ENCODE data around the gene DUSP21. TPM values are rescaled to one million over a fixed set of nuclear protein-coding genes. Genes with fewer than 3 reads are reported as not detected.

DUSP21 gene
- total RNA-seq, 1 experiment from 2014 or later: not detected

- RAD21 ChIA-PET (ENCODE audit: low non-redundant PET in 1 of 2, low total read pairs in 2 of 2, uncharacterized antibody in 2 of 2, unreplicated experiment in 2 of 2): no interaction called here
- Histone ChIP-seq H4K20me1 (ENCODE audit: insufficient read depth) (no peaks in the 10 kb centered on the region; the same call in 1 of the 2 replicates), H3K4me2 (ENCODE audit: low read length) (no peak overlapping the region), H2AFZ (ENCODE audit: low read depth, low read length, poor library complexity, severe bottlenecking) (no peak overlapping the region), H3K4me3 (replicated peaks in 1 of 2; ENCODE audit: low read depth in 1 of 2, low read length in 2 of 2) (no peak overlapping the region), H3K9me2 (ENCODE audit: insufficient read depth) (no peaks in the 10 kb centered on the region), H3K36me3 (ENCODE audit: control insufficient read depth in 1 of 2, insufficient read depth in 2 of 2, low read length in 2 of 2) (no peaks in the 10 kb centered on the region), H3K9ac (ENCODE audit: low read length) (no peak overlapping the region), H3K27me3 (ENCODE audit: insufficient read depth, low read length) (no peaks in the 10 kb centered on the region), H3K27ac (ENCODE audit: low read depth, low read length) (no peak overlapping the region), H3K79me2 (ENCODE audit: insufficient read depth, low read length) (peaks cover 93% of the 10 kb centered on the region), H3K9me3 (ENCODE audit: control insufficient read depth in 1 of 2, insufficient read depth in 1 of 2, low read depth in 1 of 2, low read length in 2 of 2) (no peaks in the 10 kb centered on the region), H3K4me1 (ENCODE audit: control insufficient read depth in 1 of 2, insufficient read depth in 2 of 2, low read length in 2 of 2) (no peaks in the 10 kb centered on the region)
- intact Hi-C loops (cut with micrococcal nuclease): no loop called here
- no TSS peak for BruUV-seq (replicated peaks)
- CTCF ChIA-PET: no interaction called here
- POLR2A ChIA-PET: no interaction called here
- ATAC-seq (no peak), DNase-seq (ENCODE audit: low read depth, low spot score) (no peak)
- TF ChIP-seq SIN3A (IDR thresholded peaks at IDR 0.05; ENCODE audit: low read depth): no peak
- no peak for TF ChIP-seq ZFX (IDR thresholded peaks at IDR 0.05)
- TF ChIP-seq POLR2A (IDR thresholded peaks at IDR 0.05; ENCODE audit: borderline replicate concordance, extremely low read depth, insufficient read depth, insufficient read length): no peak
- TF ChIP-seq JUND (IDR thresholded peaks at IDR 0.05): no peak
- TF ChIP-seq REST (IDR thresholded peaks at IDR 0.05; ENCODE audit: low read depth): no peak
- no peak for TF ChIP-seq EZH2 (IDR thresholded peaks at IDR 0.05)
- TF ChIP-seq CBX3 (IDR thresholded peaks at IDR 0.05; ENCODE audit: low read depth): no peak
- TF ChIP-seq ZNF274 (IDR thresholded peaks at IDR 0.05; ENCODE audit: low read depth, low read length): no peak
- TF ChIP-seq EGR1 (IDR thresholded peaks at IDR 0.05; ENCODE audit: low read depth): no peak
Observed at GRCh38 chrX:44881549-44881948, 37.7 kb downstream of the DUSP21 start.

- no peaks in the 10 kb centered on the region; the same call in 1 of the 2 replicates for H4K20me1 ChIP-seq (ENCODE audit: insufficient read depth)
- H3K9me2 ChIP-seq (ENCODE audit: insufficient read depth): no peaks in the 10 kb centered on the region
- intact Hi-C loops (cut with micrococcal nuclease): no loop called here
- no peak for ATAC-seq
- H3K9me3 ChIP-seq (ENCODE audit: control insufficient read depth in 1 of 2, insufficient read depth in 1 of 2, low read depth in 1 of 2, low read length in 2 of 2): no peaks in the 10 kb centered on the region
- BruUV-seq (replicated peaks): no TSS peak
- H3K79me2 ChIP-seq (ENCODE audit: insufficient read depth, low read length): peaks cover 92% of the 10 kb centered on the region
- no peak overlapping the region for H3K4me2 ChIP-seq (ENCODE audit: low read length)
- H3K27me3 ChIP-seq (ENCODE audit: insufficient read depth, low read length): no peaks in the 10 kb centered on the region
- H3K27ac ChIP-seq (ENCODE audit: low read depth, low read length): no peak overlapping the region
- ChIA-PET CTCF (no interaction called here), POLR2A (no interaction called here), RAD21 (ENCODE audit: low non-redundant PET in 1 of 2, low total read pairs in 2 of 2, uncharacterized antibody in 2 of 2, unreplicated experiment in 2 of 2) (no interaction called here)
- DNase-seq (ENCODE audit: low read depth, low spot score): no peak
- no peaks in the 10 kb centered on the region for H3K4me1 ChIP-seq (ENCODE audit: control insufficient read depth in 1 of 2, insufficient read depth in 2 of 2, low read length in 2 of 2)
- H3K36me3 ChIP-seq (ENCODE audit: control insufficient read depth in 1 of 2, insufficient read depth in 2 of 2, low read length in 2 of 2): no peaks in the 10 kb centered on the region
- H3K4me3 ChIP-seq (replicated peaks in 1 of 2; ENCODE audit: low read depth in 1 of 2, low read length in 2 of 2): no peak overlapping the region
- no peak overlapping the region for H2AFZ ChIP-seq (ENCODE audit: low read depth, low read length, poor library complexity, severe bottlenecking)
- H3K9ac ChIP-seq (ENCODE audit: low read length): no peak overlapping the region
- TF ChIP-seq POLR2A (IDR thresholded peaks at IDR 0.05; ENCODE audit: borderline replicate concordance, extremely low read depth, insufficient read depth, insufficient read length): no peak
- no peak for TF ChIP-seq SIN3A (IDR thresholded peaks at IDR 0.05; ENCODE audit: low read depth)
- no peak for TF ChIP-seq ZBTB33 (IDR thresholded peaks at IDR 0.05; ENCODE audit: extremely low read depth, insufficient replicate concordance, low read length)
- no peak for TF ChIP-seq YY1 (IDR thresholded peaks at IDR 0.05; ENCODE audit: extremely low read depth, insufficient replicate concordance, low read depth, low read length)
- no peak for TF ChIP-seq ZNF274 (IDR thresholded peaks at IDR 0.05; ENCODE audit: low read depth, low read length)
- no peak for TF ChIP-seq CTCF (IDR thresholded peaks at IDR 0.05 in 2 of 3, conservative IDR thresholded peaks at IDR 0.05 in 1 of 3; ENCODE audit: borderline replicate concordance in 1 of 3, insufficient read depth in 1 of 3, low read depth in 2 of 3, low read length in 2 of 3)
- no peak for TF ChIP-seq EZH2phosphoT487 (IDR thresholded peaks at IDR 0.05; ENCODE audit: borderline replicate concordance)
- no peak for TF ChIP-seq FOSL1 (IDR thresholded peaks at IDR 0.05; ENCODE audit: low read depth)
- no peak for TF ChIP-seq ZFX (IDR thresholded peaks at IDR 0.05)
Observed at GRCh38 chrX:44882635-44883034, 38.8 kb downstream of the DUSP21 start.

Data from HCT116 (cell line).